KMS-11 (cell line): ENCODE measurements around the gene GCM1.

Experiments
- H2AFZ ChIP-seq: fragments of 200-600 bp; sonication (generic); 2 replicates; pipeline ENCODE4 v1.6.1; 2016; ENCODE audit warnings: antibody characterized with exemption, mixed run types, low read depth
- H3K27ac ChIP-seq: fragments of 200-600 bp; sonication (generic); 2 replicates; pipeline ENCODE4 v1.6.1; 2016; ENCODE audit warnings: mild to moderate bottlenecking, mixed run types
- H3K27me3 ChIP-seq: fragments of 200-600 bp; sonication (generic); 2 replicates; pipeline ENCODE4 v1.6.1; 2017; ENCODE audit warnings: mild to moderate bottlenecking, low read depth, mixed run types, moderate library complexity; ENCODE audit not compliant: insufficient read depth
- H3K36me3 ChIP-seq: fragments of 200-600 bp; sonication (generic); 2 replicates; pipeline ENCODE4 v1.6.1; 2017; ENCODE audit warnings: mild to moderate bottlenecking, mixed run types; ENCODE audit not compliant: insufficient read depth
- H3K4me1 ChIP-seq: fragments of 200-600 bp; sonication (generic); 2 replicates; pipeline ENCODE4 v1.6.1; 2016; ENCODE audit warnings: mild to moderate bottlenecking, low read depth, mixed run types; ENCODE audit not compliant: poor library complexity, severe bottlenecking
- H3K4me2 ChIP-seq: fragments of 200-600 bp; sonication (generic); 2 replicates; pipeline ENCODE4 v1.7.0; 2016; ENCODE audit warnings: mild to moderate bottlenecking, mixed run types
- H3K4me3 ChIP-seq: fragments of 200-600 bp; sonication (generic); IDR thresholded peaks from 2 replicates; pipeline ENCODE4 v1.6.1; 2017; ENCODE audit warnings: low read depth, low read length, mixed read lengths; ENCODE audit not compliant: insufficient read depth
- H3K79me2 ChIP-seq: fragments of 200-600 bp; sonication (generic); 2 replicates; pipeline ENCODE4 v1.6.1; 2016; ENCODE audit warnings: low read depth, mixed run types; ENCODE audit not compliant: insufficient read depth
- H3K9ac ChIP-seq: fragments of 200-600 bp; sonication (generic); 2 replicates; pipeline ENCODE4 v1.6.1; 2016; ENCODE audit warnings: mild to moderate bottlenecking, mixed run types
- H4K20me1 ChIP-seq: fragments of 200-600 bp; sonication (generic); 2 replicates; pipeline ENCODE4 v1.6.1; 2016; ENCODE audit warnings: mild to moderate bottlenecking, mixed run types; ENCODE audit not compliant: insufficient read depth
- TF ChIP-seq, protein P1 (sequence below): fragments of 200-600 bp; sonication (generic); conservative IDR thresholded peaks from 2 replicates; pipeline ENCODE4 v1.6.1; 2017; ENCODE audit warnings: low read depth, mild to moderate bottlenecking, antibody characterized with exemption, low read length, moderate library complexity, mixed read lengths

The GCM1 gene

DNA sequence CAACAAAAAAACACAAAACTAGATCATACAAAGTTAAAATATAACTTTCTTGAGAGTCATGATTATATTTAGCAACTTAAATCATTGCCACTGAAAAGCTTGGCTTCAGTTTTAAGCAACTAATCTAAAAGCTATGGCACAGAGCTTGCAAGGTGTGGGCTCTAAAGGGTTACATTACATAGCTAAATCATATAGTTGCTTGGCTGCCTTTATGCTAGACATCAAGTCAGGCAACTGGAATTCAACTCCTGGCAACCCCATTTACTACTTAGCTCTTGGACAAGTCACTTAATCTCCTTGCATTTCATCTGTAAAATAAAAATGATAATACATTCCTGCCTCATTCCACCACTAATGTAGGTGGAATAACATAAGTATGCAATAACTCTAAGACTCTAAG is 40.9 kb upstream of the GCM1 start:
- H3K4me1 ChIP-seq, result no peaks in the 10 kb centered on the region
- H4K20me1 ChIP-seq, result no peaks in the 10 kb centered on the region
- H3K4me3 ChIP-seq, result no peak overlapping the region
- H3K4me2 ChIP-seq, result no peak overlapping the region
- no peak overlapping the region for H3K27ac ChIP-seq
- TF ChIP-seq, protein P1, sequence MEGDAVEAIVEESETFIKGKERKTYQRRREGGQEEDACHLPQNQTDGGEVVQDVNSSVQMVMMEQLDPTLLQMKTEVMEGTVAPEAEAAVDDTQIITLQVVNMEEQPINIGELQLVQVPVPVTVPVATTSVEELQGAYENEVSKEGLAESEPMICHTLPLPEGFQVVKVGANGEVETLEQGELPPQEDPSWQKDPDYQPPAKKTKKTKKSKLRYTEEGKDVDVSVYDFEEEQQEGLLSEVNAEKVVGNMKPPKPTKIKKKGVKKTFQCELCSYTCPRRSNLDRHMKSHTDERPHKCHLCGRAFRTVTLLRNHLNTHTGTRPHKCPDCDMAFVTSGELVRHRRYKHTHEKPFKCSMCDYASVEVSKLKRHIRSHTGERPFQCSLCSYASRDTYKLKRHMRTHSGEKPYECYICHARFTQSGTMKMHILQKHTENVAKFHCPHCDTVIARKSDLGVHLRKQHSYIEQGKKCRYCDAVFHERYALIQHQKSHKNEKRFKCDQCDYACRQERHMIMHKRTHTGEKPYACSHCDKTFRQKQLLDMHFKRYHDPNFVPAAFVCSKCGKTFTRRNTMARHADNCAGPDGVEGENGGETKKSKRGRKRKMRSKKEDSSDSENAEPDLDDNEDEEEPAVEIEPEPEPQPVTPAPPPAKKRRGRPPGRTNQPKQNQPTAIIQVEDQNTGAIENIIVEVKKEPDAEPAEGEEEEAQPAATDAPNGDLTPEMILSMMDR, result no peak
- no peaks in the 10 kb centered on the region for H3K36me3 ChIP-seq
- no peak overlapping the region for H2AFZ ChIP-seq
- no peaks in the 10 kb centered on the region for H3K27me3 ChIP-seq
- no peaks in the 10 kb centered on the region for H3K79me2 ChIP-seq
- no peak overlapping the region for H3K9ac ChIP-seq

DNA sequence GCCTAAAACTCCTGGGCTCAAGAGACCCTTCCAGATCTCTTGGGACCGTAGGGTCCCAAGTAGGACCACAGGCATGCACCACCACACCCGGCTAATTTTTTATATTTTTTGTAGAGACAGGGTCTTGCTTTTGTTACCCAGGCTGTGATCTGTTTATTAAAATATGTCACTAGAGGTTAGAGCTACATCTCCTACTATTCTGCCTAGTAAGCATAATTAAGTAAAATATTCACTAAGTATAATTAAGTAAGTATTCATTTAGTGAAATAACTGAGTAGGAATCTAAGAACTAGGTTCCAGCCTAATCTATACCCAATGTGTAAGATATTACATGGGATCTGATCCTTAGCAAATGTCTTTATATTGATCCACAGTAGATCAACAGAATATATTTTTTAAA is 40.2 kb upstream of the GCM1 start:
- no peak overlapping the region for H3K4me2 ChIP-seq
- H3K4me3 ChIP-seq, result no peak overlapping the region
- H3K27ac ChIP-seq, result no peak overlapping the region
- no peaks in the 10 kb centered on the region for H3K36me3 ChIP-seq
- no peak overlapping the region for H2AFZ ChIP-seq
- H3K4me1 ChIP-seq, result no peaks in the 10 kb centered on the region
- no peaks in the 10 kb centered on the region for H3K79me2 ChIP-seq
- TF ChIP-seq, protein P1, result no peak
- H3K27me3 ChIP-seq, result no peaks in the 10 kb centered on the region
- no peaks in the 10 kb centered on the region for H4K20me1 ChIP-seq
- no peak overlapping the region for H3K9ac ChIP-seq

DNA sequence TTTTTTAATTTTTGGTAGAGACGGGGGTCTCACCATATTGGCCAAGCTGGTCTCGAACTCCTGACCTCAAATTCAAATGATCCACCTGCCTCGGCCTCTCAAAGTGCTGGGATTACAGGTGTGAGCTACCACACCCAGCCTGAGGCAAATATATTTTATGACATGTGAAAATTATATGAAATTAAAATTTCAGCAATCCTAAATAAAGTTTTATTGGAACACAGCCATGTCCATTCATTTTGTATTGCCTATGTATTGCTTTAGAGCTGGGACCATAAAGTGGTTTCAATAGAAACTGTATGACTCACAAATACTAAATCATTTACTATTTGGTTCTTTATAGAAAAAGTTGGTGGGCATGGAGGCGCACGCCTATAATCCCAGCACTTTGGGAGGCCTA is 32.0 kb upstream of the GCM1 start:
- no peak overlapping the region for H3K9ac ChIP-seq
- H3K27ac ChIP-seq, result no peak overlapping the region
- H3K36me3 ChIP-seq, result no peaks in the 10 kb centered on the region
- H3K27me3 ChIP-seq, result no peaks in the 10 kb centered on the region
- H4K20me1 ChIP-seq, result no peaks in the 10 kb centered on the region
- H3K4me3 ChIP-seq, result no peak overlapping the region
- no peak overlapping the region for H3K4me2 ChIP-seq
- no peak overlapping the region for H2AFZ ChIP-seq
- TF ChIP-seq, protein P1, result no peak
- no peaks in the 10 kb centered on the region for H3K4me1 ChIP-seq
- no peaks in the 10 kb centered on the region for H3K79me2 ChIP-seq

DNA sequence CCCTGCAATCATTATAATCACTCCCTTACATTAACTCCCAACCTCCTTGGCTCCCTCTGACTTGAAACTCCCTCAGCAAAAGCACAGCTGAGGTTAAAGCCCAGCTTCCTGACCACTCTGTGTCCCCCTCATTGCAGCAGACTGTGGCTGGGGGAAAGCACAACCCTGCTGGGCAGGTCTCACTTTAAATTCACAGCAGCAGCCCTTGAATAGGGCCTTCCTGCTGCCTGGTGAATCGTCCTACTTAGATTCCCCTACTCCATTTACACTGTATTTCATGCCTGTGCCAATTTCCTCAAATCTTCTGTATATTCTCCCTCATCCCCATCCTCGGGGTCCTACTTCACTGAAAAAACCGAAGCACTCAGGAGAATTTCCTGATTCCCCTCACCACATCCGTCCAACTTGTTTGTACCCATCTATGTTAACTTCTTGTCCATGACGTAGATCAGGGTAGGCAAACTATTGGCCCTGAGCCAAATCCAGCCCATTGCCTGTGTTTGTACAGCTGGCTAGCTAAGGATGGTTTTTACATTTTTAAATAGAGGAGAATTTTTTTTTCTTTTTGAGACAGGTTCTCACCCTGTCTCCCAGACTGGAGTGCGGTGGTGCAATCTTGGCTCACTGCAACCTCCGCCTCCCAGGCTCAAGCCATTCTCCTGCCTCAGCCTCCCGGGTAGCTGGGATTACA is 31.5 kb upstream of the GCM1 start:
- Histone ChIP-seq H3K4me3 (no peak overlapping the region), H2AFZ (no peak overlapping the region), H3K79me2 (no peaks in the 10 kb centered on the region), H3K4me1 (no peaks in the 10 kb centered on the region), H3K27me3 (no peaks in the 10 kb centered on the region), H4K20me1 (no peaks in the 10 kb centered on the region), H3K27ac (no peak overlapping the region), H3K4me2 (no peak overlapping the region), H3K9ac (no peak overlapping the region), H3K36me3 (no peaks in the 10 kb centered on the region)
- TF ChIP-seq, protein P1, result no peak
